ENCODE measurements around the gene CUL3.

Gene CUL3

GRCh38 chr2:224429441-224429810 lies 155.7 kb downstream of the CUL3 start:
- DNase-seq (ENCODE audit: extremely low spot score): no peak
- POLR2A ChIA-PET: no interaction called here
- CTCF ChIA-PET: interaction anchor here (1.9 to 2.1 kb wide), 2 partner anchors 12 to 19 kb away, joined by 7 to 8 read pairs; no protein-coding TSS in a partner anchor
- TF ChIP-seq, protein P1, sequence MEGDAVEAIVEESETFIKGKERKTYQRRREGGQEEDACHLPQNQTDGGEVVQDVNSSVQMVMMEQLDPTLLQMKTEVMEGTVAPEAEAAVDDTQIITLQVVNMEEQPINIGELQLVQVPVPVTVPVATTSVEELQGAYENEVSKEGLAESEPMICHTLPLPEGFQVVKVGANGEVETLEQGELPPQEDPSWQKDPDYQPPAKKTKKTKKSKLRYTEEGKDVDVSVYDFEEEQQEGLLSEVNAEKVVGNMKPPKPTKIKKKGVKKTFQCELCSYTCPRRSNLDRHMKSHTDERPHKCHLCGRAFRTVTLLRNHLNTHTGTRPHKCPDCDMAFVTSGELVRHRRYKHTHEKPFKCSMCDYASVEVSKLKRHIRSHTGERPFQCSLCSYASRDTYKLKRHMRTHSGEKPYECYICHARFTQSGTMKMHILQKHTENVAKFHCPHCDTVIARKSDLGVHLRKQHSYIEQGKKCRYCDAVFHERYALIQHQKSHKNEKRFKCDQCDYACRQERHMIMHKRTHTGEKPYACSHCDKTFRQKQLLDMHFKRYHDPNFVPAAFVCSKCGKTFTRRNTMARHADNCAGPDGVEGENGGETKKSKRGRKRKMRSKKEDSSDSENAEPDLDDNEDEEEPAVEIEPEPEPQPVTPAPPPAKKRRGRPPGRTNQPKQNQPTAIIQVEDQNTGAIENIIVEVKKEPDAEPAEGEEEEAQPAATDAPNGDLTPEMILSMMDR (IDR thresholded peaks at IDR 0.05; ENCODE audit: control extremely low read depth, extremely low read depth, low read depth, missing control alignments): no peak

DNA sequence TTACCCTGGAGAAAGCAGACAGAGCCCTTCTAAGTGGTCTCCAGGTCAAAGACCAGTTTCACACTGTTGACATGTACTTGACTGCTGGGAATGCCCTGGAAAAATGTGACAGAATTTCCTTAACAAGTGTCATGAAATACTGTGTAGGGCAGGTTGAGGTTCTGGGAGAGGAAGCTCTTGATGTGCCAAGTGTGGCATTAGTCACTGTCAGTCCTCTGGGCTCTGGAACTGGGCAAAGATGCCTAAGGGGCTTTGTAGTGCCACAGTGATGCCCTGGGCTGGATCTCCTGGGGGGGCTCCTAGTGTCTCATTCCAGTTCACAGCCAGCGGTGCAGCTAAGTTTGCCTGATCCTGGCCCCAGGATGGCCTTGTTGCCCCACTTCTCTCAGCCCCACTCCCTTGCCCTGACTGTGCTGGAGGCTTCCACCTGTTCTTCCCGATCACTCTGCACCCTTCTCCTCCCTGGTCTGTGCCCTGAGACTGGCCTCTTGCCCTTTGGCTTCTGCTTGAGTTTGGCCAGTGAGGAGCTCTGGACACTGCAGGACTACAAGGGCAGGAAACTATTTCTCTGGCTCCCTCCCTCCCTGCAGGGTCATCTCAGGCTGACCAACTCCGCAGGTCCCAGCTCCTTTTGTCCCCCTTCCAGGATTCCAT lies 156.2 kb downstream of the CUL3 start:
- no peak for DNase-seq (ENCODE audit: extremely low spot score)
- ChIA-PET POLR2A (no interaction called here), CTCF (interaction anchor here (1.9 kb wide), 1 partner anchor 20 kb away, joined by 8 read pairs; no protein-coding TSS in a partner anchor)
- TF ChIP-seq, protein P1 (IDR thresholded peaks at IDR 0.05; ENCODE audit: control extremely low read depth, extremely low read depth, low read depth, missing control alignments): no peak

DNA sequence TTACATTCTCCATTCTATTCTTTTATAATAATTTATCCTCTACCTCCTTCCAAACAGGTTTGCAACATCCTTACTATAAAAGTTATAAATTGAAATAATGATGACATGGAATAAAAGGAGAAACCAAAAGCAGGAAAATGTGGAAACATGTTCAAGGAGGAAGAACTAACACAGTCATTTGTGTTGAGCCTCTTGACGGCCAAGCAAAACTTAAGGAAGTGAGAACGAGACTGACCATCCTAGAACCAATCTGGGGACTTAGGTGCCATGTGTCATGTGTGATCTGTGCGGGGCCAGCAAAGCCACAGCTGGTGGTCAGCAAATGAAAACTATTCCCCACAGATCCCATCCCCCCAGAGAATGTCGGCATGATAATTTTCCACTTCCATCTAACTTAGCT lies 157.7 kb downstream of the CUL3 start:
- ChIA-PET CTCF (interaction anchor here (2.0 kb wide), 1 partner anchor 12 kb away, joined by 4 read pairs; no protein-coding TSS in a partner anchor), POLR2A (no interaction called here)
- TF ChIP-seq, protein P1 (IDR thresholded peaks at IDR 0.05; ENCODE audit: control extremely low read depth, extremely low read depth, low read depth, missing control alignments): no peak
- DNase-seq (ENCODE audit: extremely low spot score): no peak

DNA sequence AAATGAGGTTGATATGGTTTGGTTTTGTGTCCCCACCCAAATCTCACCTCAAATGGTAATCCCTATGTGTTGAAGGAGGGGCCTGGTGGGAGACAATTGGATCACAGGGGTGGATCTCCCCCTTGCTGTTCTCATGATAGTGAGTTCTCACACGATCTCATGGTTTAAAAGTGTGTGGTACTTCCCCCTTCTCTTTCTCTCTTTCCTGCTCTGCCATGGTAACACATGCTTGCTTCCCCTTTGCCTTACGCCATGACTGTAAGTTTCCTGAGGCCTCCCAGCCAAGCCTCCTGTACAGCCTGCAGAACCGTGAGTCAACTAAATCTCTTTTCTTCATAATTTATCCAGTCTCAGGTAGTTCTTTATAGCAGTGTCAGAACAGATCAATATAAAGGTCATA lies 158.5 kb downstream of the CUL3 start:
- ChIA-PET CTCF (interaction anchor here (2.0 kb wide), 1 partner anchor 13 kb away, joined by 4 read pairs; no protein-coding TSS in a partner anchor), POLR2A (no interaction called here)
- TF ChIP-seq, protein P1 (IDR thresholded peaks at IDR 0.05; ENCODE audit: control extremely low read depth, extremely low read depth, low read depth, missing control alignments): no peak
- no peak for DNase-seq (ENCODE audit: extremely low spot score)

GRCh38 chr2:224421065-224421464 lies 164.1 kb downstream of the CUL3 start:
- DNase-seq (ENCODE audit: extremely low spot score): no peak
- POLR2A ChIA-PET: no interaction called here
- TF ChIP-seq, protein P1 (IDR thresholded peaks at IDR 0.05; ENCODE audit: control extremely low read depth, extremely low read depth, low read depth, missing control alignments): no peak
- CTCF ChIA-PET: interaction anchor here (2.1 kb wide), 1 partner anchor 10 kb away, joined by 8 read pairs; no protein-coding TSS in a partner anchor
